IMR-90 (cell line): ENCODE data around the gene MTUS2.

Experiments used
- CHD1 ChIP-seq: IDR thresholded peaks from 2 replicates; pipeline ENCODE4 v1.6.1; 2012; ENCODE audit warnings: low read depth, low read length, improper control_type of control experiment
- CTCF ChIP-seq: conservative IDR thresholded peaks from 2 replicates; pipeline ENCODE4 v1.5.1; 2012; ENCODE audit warnings: mild to moderate bottlenecking, low read depth, low read length, improper control_type of control experiment
- ELK1 ChIP-seq: fragments of 150-350 bp; IDR thresholded peaks from 2 replicates; pipeline ENCODE4 v1.6.1; 2016; ENCODE audit warnings: low read depth, mild to moderate bottlenecking, low read length, moderate library complexity, borderline replicate concordance
- FOS ChIP-seq: fragments of 150-350 bp; IDR thresholded peaks from 2 replicates; pipeline ENCODE4 v1.6.1; 2016; ENCODE audit warnings: low read depth, low read length
- MAFK ChIP-seq: IDR thresholded peaks from 2 replicates; pipeline ENCODE4 v1.6.1; 2012; ENCODE audit warnings: low read depth, low read length, improper control_type of control experiment
- MXI1 ChIP-seq: IDR thresholded peaks from 2 replicates; pipeline ENCODE4 v1.6.1; 2012; ENCODE audit warnings: low read depth, mild to moderate bottlenecking, low read length, moderate library complexity, borderline replicate concordance
- POLR2A ChIP-seq: IDR thresholded peaks from 2 replicates; pipeline ENCODE4 v1.6.1; 2012; ENCODE audit warnings: mild to moderate bottlenecking, low read depth, low read length
- RAD21 ChIP-seq: IDR thresholded peaks from 2 replicates; pipeline ENCODE4 v1.6.1; 2012; ENCODE audit warnings: low read length, improper control_type of control experiment
- RCOR1 ChIP-seq: IDR thresholded peaks from 2 replicates; pipeline ENCODE4 v1.6.1; 2012; ENCODE audit warnings: mild to moderate bottlenecking, low read length, improper control_type of control experiment; ENCODE audit not compliant: insufficient replicate concordance
- RFX5 ChIP-seq: IDR thresholded peaks from 2 replicates; pipeline ENCODE4 v1.8.0; 2012; ENCODE audit warnings: low read depth, mild to moderate bottlenecking, low read length, moderate library complexity
- SMC3 ChIP-seq: fragments of 150-350 bp; IDR thresholded peaks from 2 replicates; pipeline ENCODE4 v1.6.1; 2016; ENCODE audit warnings: low read depth, mild to moderate bottlenecking, antibody characterized with exemption, low read length, moderate library complexity
- USF2 ChIP-seq: fragments of 150-350 bp; IDR thresholded peaks from 2 replicates; pipeline ENCODE4 v1.6.1; 2017; ENCODE audit warnings: mild to moderate bottlenecking, antibody characterized with exemption, low read length, low read depth

GRCh38 chr13:29535663-29536655, 715.8 kb downstream of the MTUS2 start:
- TF ChIP-seq CTCF, result no peak
- TF ChIP-seq FOS, result no peak
- TF ChIP-seq POLR2A, result no peak
- TF ChIP-seq RAD21, result no peak
- no peak for TF ChIP-seq MXI1
- TF ChIP-seq ELK1, result no peak
- TF ChIP-seq CHD1, result no peak
- TF ChIP-seq RFX5, result no peak
- no peak for TF ChIP-seq USF2
- no peak for TF ChIP-seq MAFK
- no peak for TF ChIP-seq RCOR1
- TF ChIP-seq SMC3, result no peak
